Hepatocyte (in vitro differentiated cells): ENCODE results near the gene TMEM63A. TPM values are rescaled to one million over a fixed set of nuclear protein-coding genes. Genes with fewer than 3 reads are reported as not detected.

Experiments
- DNase-seq: peaks from one replicate; pipeline ENCODE4 v3.0.0-alpha.2; 2016; ENCODE audit warnings: low spot score
- H2AFZ ChIP-seq: fragments of 200-600 bp; sonication (generic); 2 replicates; pipeline ENCODE4 v1.6.0; 2016; ENCODE audit warnings: antibody characterized with exemption, mild to moderate bottlenecking
- H3K27ac ChIP-seq: fragments of 200-600 bp; sonication (generic); 2 replicates; pipeline ENCODE4 v1.5.1; 2016; ENCODE audit warnings: mild to moderate bottlenecking
- H3K27me3 ChIP-seq: fragments of 200-600 bp; sonication (generic); 2 replicates; pipeline ENCODE4 v1.6.1; 2016
- H3K36me3 ChIP-seq: fragments of 200-600 bp; sonication (generic); replicated peaks from 2 replicates; pipeline ENCODE4 v1.5.1; 2016; ENCODE audit warnings: low read depth; ENCODE audit not compliant: insufficient read depth
- H3K4me1 ChIP-seq: fragments of 200-600 bp; sonication (generic); 2 replicates; pipeline ENCODE4 v1.5.1; 2016; ENCODE audit warnings: mild to moderate bottlenecking, moderate library complexity; ENCODE audit not compliant: insufficient read depth
- H3K4me2 ChIP-seq: fragments of 200-600 bp; sonication (generic); 2 replicates; pipeline ENCODE4 v1.6.0; 2016
- H3K4me3 ChIP-seq: fragments of 200-600 bp; sonication (generic); 2 replicates; pipeline ENCODE4 v1.5.1; 2016; ENCODE audit warnings: mild to moderate bottlenecking
- H3K79me2 ChIP-seq: fragments of 200-600 bp; sonication (generic); 2 replicates; pipeline ENCODE4 v1.6.0; 2017; ENCODE audit warnings: mild to moderate bottlenecking
- H3K9me2 ChIP-seq: fragments of 200-600 bp; sonication (generic); replicated peaks from 2 replicates; pipeline ENCODE4 v1.6.0; 2017; ENCODE audit warnings: mild to moderate bottlenecking; ENCODE audit not compliant: insufficient read depth
- H3K9me3 ChIP-seq: fragments of 200-600 bp; sonication (generic); 2 replicates; pipeline ENCODE4 v1.5.1; 2016; ENCODE audit warnings: low read depth, mild to moderate bottlenecking
- H4K20me1 ChIP-seq: fragments of 200-600 bp; sonication (generic); 2 replicates; pipeline ENCODE4 v1.6.0; 2016; ENCODE audit warnings: mild to moderate bottlenecking; ENCODE audit not compliant: insufficient read depth, poor library complexity, severe bottlenecking
- EZH2 ChIP-seq: fragments of 200-600 bp; sonication (generic); IDR thresholded peaks from 2 replicates; pipeline ENCODE4 v1.6.1; 2016; ENCODE audit warnings: antibody characterized with exemption, mild to moderate bottlenecking, borderline replicate concordance
- EZH2phosphoT487 ChIP-seq: fragments of 200-600 bp; sonication (generic); IDR thresholded peaks from one replicate; pipeline ENCODE4 v1.6.1; 2018; ENCODE audit warnings: antibody characterized with exemption, mild to moderate bottlenecking, low read depth, moderate library complexity; ENCODE audit not compliant: unreplicated experiment, severe bottlenecking
- WGBS: methylation state at CpG from one replicate; pipeline ENCODE4 v1.1.6; 2016; ENCODE audit warnings: low lambda C conversion rate; ENCODE audit errors: missing lambda C conversion rate; 5-methylcytosine and 5-hydroxymethylcytosine counted together
- polyA plus RNA-seq: library from polyadenylated mRNA; unstranded; fragments of >200 nt; fragmentation: Nextera tagmentation; extraction: Ambion mirVana; gene quantifications from 2 replicates; pipeline ENCODE4 v1.2.1, GENCODE V29; 2016
- total RNA-seq: library from RNA; depleted of rRNA; stranded (reverse); fragments of >200 nt; gene quantifications from 2 replicates; pipeline ENCODE4 v1.2.3, GENCODE V29; 2014
- TF ChIP-seq, protein P1 (sequence below): fragments of 200-600 bp; sonication (generic); IDR thresholded peaks from 2 replicates; pipeline ENCODE4 v1.5.1; 2016; ENCODE audit warnings: antibody characterized with exemption, mild to moderate bottlenecking; ENCODE audit not compliant: poor library complexity

Gene TMEM63A
- total and polyA plus RNA-seq, 2 experiments from 2014 or later: 38.8 to 47.5 TPM

- Histone ChIP-seq H3K27me3 (no peaks in the 10 kb centered on the region), H3K27ac (no peak overlapping the region), H2AFZ (no peak overlapping the region), H3K4me1 (peaks cover 5% of the 10 kb centered on the region), H3K36me3 (no peaks in the 10 kb centered on the region), H3K4me2 (no peak overlapping the region), H3K4me3 (no peak overlapping the region), H4K20me1 (no peaks in the 10 kb centered on the region), H3K79me2 (no peaks in the 10 kb centered on the region), H3K9me2 (no peaks in the 10 kb centered on the region), H3K9me3 (no peaks in the 10 kb centered on the region)
- WGBS: 93% methylated on average over 6 of the region's 6 CpGs
- TF ChIP-seq EZH2 (no peak), EZH2phosphoT487 (no peak)
- TF ChIP-seq, protein P1, sequence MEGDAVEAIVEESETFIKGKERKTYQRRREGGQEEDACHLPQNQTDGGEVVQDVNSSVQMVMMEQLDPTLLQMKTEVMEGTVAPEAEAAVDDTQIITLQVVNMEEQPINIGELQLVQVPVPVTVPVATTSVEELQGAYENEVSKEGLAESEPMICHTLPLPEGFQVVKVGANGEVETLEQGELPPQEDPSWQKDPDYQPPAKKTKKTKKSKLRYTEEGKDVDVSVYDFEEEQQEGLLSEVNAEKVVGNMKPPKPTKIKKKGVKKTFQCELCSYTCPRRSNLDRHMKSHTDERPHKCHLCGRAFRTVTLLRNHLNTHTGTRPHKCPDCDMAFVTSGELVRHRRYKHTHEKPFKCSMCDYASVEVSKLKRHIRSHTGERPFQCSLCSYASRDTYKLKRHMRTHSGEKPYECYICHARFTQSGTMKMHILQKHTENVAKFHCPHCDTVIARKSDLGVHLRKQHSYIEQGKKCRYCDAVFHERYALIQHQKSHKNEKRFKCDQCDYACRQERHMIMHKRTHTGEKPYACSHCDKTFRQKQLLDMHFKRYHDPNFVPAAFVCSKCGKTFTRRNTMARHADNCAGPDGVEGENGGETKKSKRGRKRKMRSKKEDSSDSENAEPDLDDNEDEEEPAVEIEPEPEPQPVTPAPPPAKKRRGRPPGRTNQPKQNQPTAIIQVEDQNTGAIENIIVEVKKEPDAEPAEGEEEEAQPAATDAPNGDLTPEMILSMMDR: no peak
- no peak for DNase-seq
Measured at GRCh38 chr1:225906467-225906866, 24.3 kb upstream of the TMEM63A start.

- Histone ChIP-seq H2AFZ (no peak overlapping the region), H3K9me3 (no peaks in the 10 kb centered on the region), H3K36me3 (no peaks in the 10 kb centered on the region), H4K20me1 (no peaks in the 10 kb centered on the region), H3K9me2 (no peaks in the 10 kb centered on the region), H3K4me3 (no peak overlapping the region), H3K79me2 (no peaks in the 10 kb centered on the region), H3K4me1 (no peaks in the 10 kb centered on the region), H3K27ac (no peak overlapping the region), H3K27me3 (no peaks in the 10 kb centered on the region), H3K4me2 (no peak overlapping the region)
- 83% methylated on average over 4 of the region's 4 CpGs for whole genome bisulfite sequencing
- DNase-seq: no peak
- TF ChIP-seq EZH2: no peak
- no peak for TF ChIP-seq EZH2phosphoT487
- TF ChIP-seq, protein P1: no peak
Measured at GRCh38 chr1:225903623-225904022, 21.4 kb upstream of the TMEM63A start.

DNA sequence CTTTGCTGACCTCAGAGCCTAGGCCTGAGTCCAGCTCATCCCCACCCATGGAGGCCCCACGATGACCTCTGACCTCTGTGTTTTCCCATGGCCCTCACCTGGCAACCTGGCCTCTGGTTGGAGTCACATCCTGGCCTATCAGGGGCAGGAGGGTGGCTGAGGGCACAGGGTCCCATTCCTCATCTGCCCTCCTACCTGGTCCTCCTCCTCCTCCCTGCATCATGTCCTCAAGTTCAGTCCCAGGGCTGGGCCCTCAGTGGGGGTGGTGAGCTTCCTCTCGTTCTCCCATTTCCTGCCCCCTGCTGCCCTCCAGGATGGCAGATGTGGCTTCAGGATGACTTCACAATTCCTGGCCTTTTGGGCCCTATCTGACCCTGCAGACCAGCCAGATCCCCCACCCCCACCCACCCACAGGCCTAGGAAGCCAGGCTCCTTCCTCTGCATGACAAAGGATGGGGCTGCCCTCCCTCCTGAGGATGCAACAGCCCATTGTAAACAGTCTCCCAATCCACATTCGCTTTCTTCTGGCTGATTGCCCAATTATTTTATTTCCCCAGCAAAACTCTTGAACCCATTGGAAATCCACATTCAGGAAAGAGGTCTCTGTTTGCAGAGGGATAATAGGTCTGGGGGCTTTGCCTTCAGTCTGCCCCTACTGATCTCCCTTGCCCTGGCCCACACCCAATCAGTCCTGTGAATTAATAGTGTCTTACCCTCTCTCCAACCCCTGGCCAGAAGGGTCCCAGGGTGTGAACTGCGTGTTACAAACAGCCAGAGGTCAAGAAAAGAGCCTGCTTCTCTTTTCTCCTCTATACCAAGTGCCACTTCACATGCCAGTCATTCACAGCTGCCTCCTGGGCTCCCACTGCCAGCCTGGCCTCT lies 17.1 kb upstream of the TMEM63A start:
- H3K4me1 ChIP-seq: no peaks in the 10 kb centered on the region
- DNase-seq: no peak
- 51% methylated on average over 4 of the region's 4 CpGs for WGBS
- no peaks in the 10 kb centered on the region for H4K20me1 ChIP-seq
- no peak overlapping the region for H2AFZ ChIP-seq
- no peak overlapping the region for H3K4me3 ChIP-seq
- no peak overlapping the region for H3K4me2 ChIP-seq
- H3K27me3 ChIP-seq: no peaks in the 10 kb centered on the region
- H3K79me2 ChIP-seq: no peaks in the 10 kb centered on the region
- no peaks in the 10 kb centered on the region for H3K36me3 ChIP-seq
- TF ChIP-seq EZH2 (no peak), EZH2phosphoT487 (no peak)
- TF ChIP-seq, protein P1: no peak
- H3K9me3 ChIP-seq: no peaks in the 10 kb centered on the region
- no peaks in the 10 kb centered on the region for H3K9me2 ChIP-seq
- no peak overlapping the region for H3K27ac ChIP-seq
